ENCODE measurements around the gene ZBTB17.
A peak's percentile ranks its signal among the peaks of the same experiment; 100 is the strongest.
"Not testable (repeated sequence)": the region's sequence is repeated elsewhere in the genome, so short reads cannot be mapped to it uniquely, and the experiment has no call there.

The ZBTB17 gene

GRCh38 chr1:16012590-16013219, 36.8 kb upstream of the ZBTB17 start:
- H3K4me3 ChIP-seq (ENCODE audit: low read depth, low read length), result peak overlapping the region; percentile 20

GRCh38 chr1:16011936-16012589, 36.2 kb upstream of the ZBTB17 start:
- H3K4me3 ChIP-seq (ENCODE audit: low read depth, low read length), result no peak overlapping the region

DNA sequence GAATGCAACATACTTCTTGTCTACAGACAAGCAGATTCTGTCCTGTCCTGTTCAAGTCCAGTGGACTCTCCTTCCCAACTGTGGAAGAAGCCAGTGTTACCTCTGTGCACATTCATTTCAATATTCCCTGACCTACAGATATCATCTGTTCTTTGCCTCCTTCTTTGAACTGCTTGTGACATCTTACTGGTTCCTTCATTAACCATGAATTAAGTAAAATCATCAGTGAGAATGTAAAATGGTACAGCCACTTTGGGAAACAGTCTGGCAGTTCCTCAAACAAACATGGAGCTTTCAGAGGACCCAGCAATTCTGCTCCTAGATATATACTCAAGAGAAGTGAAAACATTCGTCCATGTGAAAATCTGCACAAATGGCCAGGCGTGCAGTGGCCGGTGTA, 34.9 kb upstream of the ZBTB17 start:
- no peak overlapping the region for H3K4me3 ChIP-seq (ENCODE audit: low read depth, low read length)

DNA sequence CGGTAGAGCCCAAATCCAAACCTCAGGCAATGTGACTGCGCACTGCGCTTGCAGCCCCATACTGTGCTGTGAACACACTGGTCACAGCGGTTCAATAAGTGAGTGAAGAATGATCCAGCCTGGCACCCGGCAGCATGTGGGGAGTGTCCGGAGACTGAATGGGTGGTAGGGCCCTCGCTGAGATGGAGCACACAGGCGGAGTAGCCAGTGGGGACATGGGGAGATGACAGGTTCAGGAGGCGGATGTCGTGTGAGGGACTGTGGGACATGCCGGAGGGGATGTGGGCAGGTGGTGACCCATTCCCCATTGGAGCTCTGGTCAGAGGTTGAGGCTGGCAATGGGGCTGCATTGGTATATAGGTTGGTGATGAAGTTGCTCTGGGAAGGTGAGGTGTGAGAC, 33.8 kb upstream of the ZBTB17 start:
- H3K4me3 ChIP-seq (ENCODE audit: low read depth, low read length), result no peak overlapping the region

- no peak overlapping the region for H3K4me3 ChIP-seq (ENCODE audit: low read depth, low read length)
These were observed 33.1 kb upstream of the ZBTB17 start for GRCh38 chr1:16009030-16009460.

GRCh38 chr1:16007671-16008341, 31.9 kb upstream of the ZBTB17 start:
- H3K4me3 ChIP-seq (ENCODE audit: low read depth, low read length), result no peak overlapping the region

DNA sequence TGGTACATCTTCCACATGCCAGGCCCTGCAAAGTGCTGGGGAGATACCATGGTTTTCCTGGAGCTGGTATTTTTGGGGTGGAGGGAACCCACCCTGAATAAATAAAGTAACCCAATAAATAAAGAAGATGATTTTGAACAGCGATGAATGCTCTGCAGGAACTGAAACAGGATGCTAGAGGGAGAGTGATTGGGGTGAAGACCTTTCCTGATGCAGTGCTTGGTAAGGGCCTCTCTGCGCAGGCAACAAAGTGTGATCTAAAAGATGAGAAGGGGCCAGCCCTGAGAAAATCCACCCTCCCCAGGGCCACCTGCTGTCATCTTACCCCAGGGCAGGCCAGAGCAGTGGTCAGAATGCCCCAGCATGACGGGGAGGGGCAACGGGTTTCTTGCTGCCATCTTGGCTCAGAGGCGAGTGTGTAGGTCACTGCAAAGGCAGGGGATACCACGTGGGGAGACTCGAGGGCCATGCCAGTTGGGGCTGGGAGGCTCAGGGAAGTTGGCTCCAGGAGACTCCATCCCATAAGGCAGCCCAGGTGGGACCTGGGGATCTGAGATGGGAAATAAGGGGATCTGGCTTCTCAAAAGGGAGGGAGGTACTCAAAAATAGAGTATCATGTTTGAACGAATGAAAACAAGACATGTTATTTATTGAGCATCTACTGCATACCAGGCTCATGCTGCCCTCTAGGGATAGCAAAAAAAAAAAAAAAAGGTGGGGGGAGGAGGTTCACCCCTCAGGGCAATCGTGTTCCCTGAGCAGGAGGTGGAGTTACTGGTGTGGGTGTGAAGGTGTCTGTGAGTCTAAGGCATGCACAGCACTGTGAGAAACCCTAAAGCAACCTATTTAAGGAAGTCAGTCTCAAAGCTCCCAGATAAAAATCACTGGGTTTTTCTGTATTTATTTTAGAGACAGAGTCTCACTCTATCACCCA, 30.9 kb upstream of the ZBTB17 start:
- H3K4me3 ChIP-seq (ENCODE audit: low read depth, low read length), result no peak overlapping the region

DNA sequence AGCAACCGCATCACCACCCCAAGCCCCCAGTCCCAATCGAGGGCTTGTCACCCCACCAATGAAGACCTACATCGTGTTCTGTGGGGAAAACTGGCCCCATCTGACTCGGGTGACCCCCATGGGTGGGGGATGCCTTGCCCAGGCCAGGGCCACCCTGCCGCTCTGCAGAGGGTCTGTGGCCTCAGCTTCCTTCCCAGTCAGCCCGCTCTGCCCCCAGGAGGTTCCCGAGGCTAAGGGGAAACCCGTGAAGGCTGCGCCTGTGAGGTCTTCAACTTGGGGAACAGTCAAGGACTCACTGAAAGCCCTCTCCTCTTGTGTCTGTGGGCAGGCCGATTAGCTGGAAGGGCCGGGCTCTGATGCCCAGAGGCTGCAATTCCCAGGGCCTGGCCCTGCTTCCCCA, 30.1 kb upstream of the ZBTB17 start:
- no peak overlapping the region for H3K4me3 ChIP-seq (ENCODE audit: low read depth, low read length)

GRCh38 chr1:16005597-16005996, 29.7 kb upstream of the ZBTB17 start:
- no peak overlapping the region for H3K4me3 ChIP-seq (ENCODE audit: low read depth, low read length)

DNA sequence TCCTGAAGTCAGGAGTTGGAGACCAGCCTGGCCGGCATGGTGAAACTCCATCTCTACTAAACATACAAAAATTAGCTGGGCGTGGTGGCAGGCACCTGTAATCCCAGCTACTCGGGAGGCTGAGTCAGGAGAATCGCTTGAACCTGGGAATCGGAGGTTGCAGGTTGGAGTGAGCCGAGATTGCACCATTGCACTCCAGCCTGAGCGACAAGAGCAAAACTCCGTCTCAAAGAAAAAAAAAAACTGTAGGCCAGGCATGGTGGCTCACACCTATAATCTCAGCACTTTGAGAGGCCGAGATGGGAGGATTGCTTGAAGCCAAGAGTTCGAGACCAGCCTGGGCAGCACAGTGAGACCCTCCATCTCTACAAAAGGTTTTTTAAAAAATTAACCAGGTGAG, 25.4 kb upstream of the ZBTB17 start:
- not testable (repeated sequence) for H3K4me3 ChIP-seq (ENCODE audit: low read depth, low read length)

DNA sequence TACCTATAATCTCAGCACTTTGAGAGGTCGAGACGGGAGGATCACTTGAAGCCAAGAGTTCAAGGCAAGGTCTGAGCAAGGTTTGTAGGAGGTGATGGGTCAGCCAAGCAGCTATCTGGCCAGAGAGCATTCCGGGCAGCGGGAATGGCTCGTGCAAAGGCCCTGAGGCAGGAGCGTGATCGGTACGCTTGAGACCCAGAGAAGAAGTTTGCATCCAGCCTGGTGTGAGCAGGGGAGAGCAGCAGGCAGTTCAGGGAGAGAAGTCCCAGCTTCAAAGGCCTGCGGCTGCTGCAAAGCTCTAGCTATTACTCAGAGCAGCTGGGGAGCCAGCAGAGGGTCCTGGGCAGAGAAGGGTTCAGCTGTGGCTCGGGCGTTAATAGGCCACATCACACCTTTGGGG, 23.0 kb upstream of the ZBTB17 start:
- no peak overlapping the region for H3K4me3 ChIP-seq (ENCODE audit: low read depth, low read length)

GRCh38 chr1:15997637-15998280, 21.9 kb upstream of the ZBTB17 start:
- no peak overlapping the region for H3K4me3 ChIP-seq (ENCODE audit: low read depth, low read length)

- H3K4me3 ChIP-seq (ENCODE audit: low read depth, low read length), result no peak overlapping the region
These were observed 21.2 kb upstream of the ZBTB17 start for GRCh38 chr1:15997076-15997585.

DNA sequence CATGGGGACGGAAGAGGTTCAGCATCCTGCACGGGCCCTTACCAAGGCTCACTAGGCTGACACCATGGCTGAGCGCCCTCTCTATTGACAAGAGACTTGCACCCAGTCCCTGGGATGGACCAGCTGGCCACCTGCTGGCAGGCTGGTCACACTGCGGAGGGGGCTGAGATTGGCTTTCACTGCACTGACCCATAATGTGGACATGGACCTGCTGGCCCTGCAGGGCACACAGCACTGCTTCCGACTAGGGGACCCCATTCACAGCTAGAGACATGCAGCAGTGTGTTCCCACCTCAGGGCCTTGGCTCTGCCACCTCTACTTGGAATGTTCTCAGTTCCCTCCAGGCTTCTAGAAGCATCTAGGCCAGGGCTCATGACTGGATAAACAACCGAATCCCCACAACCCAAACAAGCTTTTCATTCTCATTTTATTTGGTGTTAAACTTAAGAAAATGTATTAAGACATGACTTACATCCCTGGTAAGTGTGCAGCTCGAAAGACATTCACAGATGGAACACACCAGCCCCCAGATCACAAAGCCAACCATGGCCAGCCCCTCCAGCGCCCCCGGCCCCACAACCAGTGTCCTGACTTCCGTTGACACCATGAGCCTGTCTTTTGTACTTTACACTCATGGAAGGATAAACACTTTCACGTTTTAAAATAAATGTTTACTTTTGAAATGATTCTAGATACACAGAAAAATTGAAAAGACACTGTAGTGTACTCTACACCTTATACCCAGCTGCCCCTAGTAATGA, 18.9 kb upstream of the ZBTB17 start:
- H3K4me3 ChIP-seq (ENCODE audit: low read depth, low read length), result no peak overlapping the region

- H3K4me3 ChIP-seq (ENCODE audit: low read depth, low read length), result no peak overlapping the region
These were observed 18.2 kb upstream of the ZBTB17 start for GRCh38 chr1:15994081-15994480.

- H3K4me3 ChIP-seq (ENCODE audit: low read depth, low read length), result no peak overlapping the region
These were observed 17.8 kb upstream of the ZBTB17 start for GRCh38 chr1:15993666-15994065.

- H3K4me3 ChIP-seq (ENCODE audit: low read depth, low read length), result no peak overlapping the region
These were observed 16.9 kb upstream of the ZBTB17 start for GRCh38 chr1:15992582-15993500.

DNA sequence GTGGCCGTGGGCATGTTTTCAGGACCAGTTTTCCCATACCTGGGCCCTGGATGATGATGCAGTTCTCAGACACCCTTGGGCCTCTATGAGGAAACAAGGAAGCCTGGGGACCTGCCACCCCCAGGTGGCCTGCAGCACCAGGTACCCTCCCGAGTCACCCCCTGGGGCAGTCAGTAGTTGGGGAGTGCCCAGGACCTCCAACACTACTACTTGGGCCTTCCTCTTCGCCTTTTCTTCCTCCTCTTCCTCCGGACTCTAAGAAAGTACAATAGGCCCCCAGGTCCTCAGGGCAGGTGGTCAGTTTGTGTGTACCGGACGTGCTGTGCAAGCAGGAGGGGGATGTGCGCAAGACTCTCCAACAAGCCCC, 16.3 kb upstream of the ZBTB17 start:
- H3K4me3 ChIP-seq (ENCODE audit: low read depth, low read length), result no peak overlapping the region
